H9 (cell line): ENCODE results near the gene DYRK1A. TPM values are rescaled to one million over a fixed set of nuclear protein-coding genes. Genes with fewer than 3 reads are reported as not detected.
A peak's percentile ranks its signal among the peaks of the same experiment; 100 is the strongest.

Experiments
- DNase-seq: peaks from one replicate; pipeline ENCODE4 v3.0.0-alpha.2; 2017
- H2AFZ ChIP-seq: one replicate; pipeline ENCODE4 v1.6.1; 2013; ENCODE audit warnings: mild to moderate bottlenecking, low read length, control low read depth, moderate library complexity
- H2AK5ac ChIP-seq: 2 replicates; pipeline ENCODE4 v1.6.1; 2013; ENCODE audit warnings: low read length, control low read depth, mixed read lengths; ENCODE audit not compliant: insufficient read length
- H2BK120ac ChIP-seq: one replicate; pipeline ENCODE4 v1.6.1; 2013; ENCODE audit warnings: low read depth, mild to moderate bottlenecking, low read length, control low read depth, inconsistent platforms; ENCODE audit not compliant: poor library complexity, severe bottlenecking
- H2BK12ac ChIP-seq: 2 replicates; pipeline ENCODE4 v1.6.1; 2013; ENCODE audit warnings: low read length, control low read depth, mixed read lengths, low read depth; ENCODE audit not compliant: insufficient read length
- H2BK15ac ChIP-seq: 2 replicates; pipeline ENCODE4 v1.6.1; 2013; ENCODE audit warnings: low read depth, low read length, control low read depth
- H2BK20ac ChIP-seq: one replicate; pipeline ENCODE4 v1.6.1; 2013; ENCODE audit warnings: low read depth, mild to moderate bottlenecking, low read length, control low read depth, inconsistent platforms; ENCODE audit not compliant: poor library complexity, severe bottlenecking
- H2BK5ac ChIP-seq: 2 replicates; pipeline ENCODE4 v1.6.1; 2013; ENCODE audit warnings: low read length, control low read depth, mixed read lengths; ENCODE audit not compliant: insufficient read length
- H3K14ac ChIP-seq: 2 replicates; pipeline ENCODE4 v1.6.1; 2013; ENCODE audit warnings: low read length, control low read depth; ENCODE audit not compliant: insufficient read depth
- H3K18ac ChIP-seq: 2 replicates; pipeline ENCODE4 v1.6.1; 2013; ENCODE audit warnings: low read depth, mild to moderate bottlenecking, mixed read lengths, low read length, control low read depth; ENCODE audit not compliant: insufficient read length
- H3K23ac ChIP-seq: 2 replicates; pipeline ENCODE4 v1.6.1; 2013; ENCODE audit warnings: low read length, control low read depth, mixed read lengths, low read depth; ENCODE audit not compliant: insufficient read length
- H3K23me2 ChIP-seq: 2 replicates; pipeline ENCODE4 v1.6.1; 2013; ENCODE audit warnings: low read depth, mild to moderate bottlenecking, mixed read lengths, low read length, control low read depth; ENCODE audit not compliant: insufficient read length, poor library complexity, severe bottlenecking
- H3K27ac ChIP-seq: 2 replicates; pipeline ENCODE4 v1.5.1; 2013; ENCODE audit warnings: low read length, control low read depth, mixed read lengths, low read depth; ENCODE audit not compliant: insufficient read length
- H3K27me3 ChIP-seq: 2 replicates; pipeline ENCODE4 v1.6.1; 2013; ENCODE audit warnings: low read length, control low read depth, inconsistent platforms; ENCODE audit not compliant: insufficient read depth
- H3K4ac ChIP-seq: 2 replicates; pipeline ENCODE4 v1.6.1; 2013; ENCODE audit warnings: low read depth, mild to moderate bottlenecking, control low read depth, inconsistent platforms, low read length, moderate library complexity
- H3K4me1 ChIP-seq: 2 replicates; pipeline ENCODE4 v1.6.1; 2013; ENCODE audit warnings: low read length, control low read depth, inconsistent platforms; ENCODE audit not compliant: insufficient read depth
- H3K4me2 ChIP-seq: 2 replicates; pipeline ENCODE4 v1.6.1; 2013; ENCODE audit warnings: low read length, control low read depth, mixed read lengths; ENCODE audit not compliant: insufficient read length, insufficient read depth
- H3K56ac ChIP-seq: 2 replicates; pipeline ENCODE4 v1.6.1; 2013; ENCODE audit warnings: low read depth, mild to moderate bottlenecking, mixed read lengths, low read length, control low read depth; ENCODE audit not compliant: insufficient read length
- H3K79me1 ChIP-seq: 2 replicates; pipeline ENCODE4 v1.6.1; 2013; ENCODE audit warnings: low read depth, mild to moderate bottlenecking, moderate library complexity, low read length, control low read depth, inconsistent platforms; ENCODE audit not compliant: insufficient read depth, poor library complexity, severe bottlenecking
- H3K79me2 ChIP-seq: 2 replicates; pipeline ENCODE4 v1.6.1; 2013; ENCODE audit warnings: low read length, control low read depth, inconsistent platforms; ENCODE audit not compliant: insufficient read depth
- H3K9ac ChIP-seq: 2 replicates; pipeline ENCODE4 v1.6.1; 2013; ENCODE audit warnings: low read length, control low read depth, mixed read lengths; ENCODE audit not compliant: insufficient read length; ENCODE audit errors: extremely low read depth
- H3K9me3 ChIP-seq: one replicate; pipeline ENCODE4 v1.6.1; 2013; ENCODE audit warnings: low read depth, low read length, inconsistent platforms; ENCODE audit not compliant: control insufficient read depth
- H3T11ph ChIP-seq: one replicate; pipeline ENCODE4 v1.6.1; 2013; ENCODE audit warnings: mild to moderate bottlenecking, low read length, control low read depth, inconsistent platforms
- H4K20me1 ChIP-seq: one replicate; pipeline ENCODE4 v1.6.1; 2013; ENCODE audit not compliant: control insufficient read depth, insufficient read length, insufficient read depth
- H4K5ac ChIP-seq: 2 replicates; pipeline ENCODE4 v1.6.1; 2013; ENCODE audit warnings: low read depth, mild to moderate bottlenecking, mixed read lengths, low read length, control low read depth; ENCODE audit not compliant: insufficient read length
- H4K8ac ChIP-seq: replicated peaks from 2 replicates; pipeline ENCODE4 v1.6.1; 2013; ENCODE audit warnings: low read length, control low read depth, mixed read lengths, low read depth; ENCODE audit not compliant: insufficient read length
- H4K91ac ChIP-seq: 2 replicates; pipeline ENCODE4 v1.6.1; 2013; ENCODE audit warnings: low read depth, mild to moderate bottlenecking, moderate library complexity, mixed read lengths, low read length, control low read depth; ENCODE audit not compliant: insufficient read length
- H3K27ac Mint-ChIP-seq, 3 experiments: 2 replicates in 2 of 3; 3 replicates in 1 of 3; pipeline ENCODE4 v1.8.0; 2020 to 2021; ENCODE audit warnings: mixed read lengths in 3 of 3, mild to moderate bottlenecking in 1 of 3, moderate library complexity in 1 of 3
- H3K27me3 Mint-ChIP-seq: 2 replicates; pipeline ENCODE4 v1.8.0; 2021; ENCODE audit warnings: low read depth, mild to moderate bottlenecking, moderate library complexity, mixed read lengths
- H3K36me3 Mint-ChIP-seq, 3 experiments: 2 replicates in 2 of 3; 3 replicates in 1 of 3; pipeline ENCODE4 v1.8.0; 2020 to 2021; ENCODE audit warnings: low read depth in 3 of 3, mixed read lengths in 3 of 3; ENCODE audit not compliant: insufficient read depth in 1 of 3
- H3K4me1 Mint-ChIP-seq, 2 experiments: 2 replicates each; pipeline ENCODE4 v1.8.0; 2020; ENCODE audit warnings: mixed read lengths in 2 of 2
- H3K4me3 Mint-ChIP-seq, 2 experiments: 2 replicates in 1 of 2; 3 replicates in 1 of 2; pipeline ENCODE4 v1.8.0; 2020 to 2021; ENCODE audit warnings: mild to moderate bottlenecking in 2 of 2, mixed read lengths in 2 of 2, moderate library complexity in 1 of 2
- H3K9me3 Mint-ChIP-seq, 2 experiments: 2 replicates in 1 of 2; 3 replicates in 1 of 2; pipeline ENCODE4 v1.8.0; 2020; ENCODE audit warnings: mild to moderate bottlenecking in 2 of 2, mixed read lengths in 2 of 2, moderate library complexity in 1 of 2
- CTCF ChIP-seq: fragments of 200-600 bp; sonication (generic); conservative IDR thresholded peaks from 3 replicates; pipeline ENCODE4 v1.8.0; 2021; ENCODE audit warnings: antibody characterized with exemption, mild to moderate bottlenecking
- WGBS: extraction: QIAGEN DNeasy Blood & Tissue Kit; methylation state at CpG from one replicate; pipeline ENCODE4 v1.1.7; 2013; ENCODE audit warnings: missing lambda C conversion rate, low lambda C conversion rate, mixed read lengths; ENCODE audit not compliant: insufficient read length; ENCODE audit errors: extremely low coverage; 5-methylcytosine and 5-hydroxymethylcytosine counted together
- total RNA-seq: library from RNA; stranded (reverse); gene quantifications from 2 replicates; pipeline ENCODE4 v1.2.1, GENCODE V29; 2021

Gene DYRK1A
- total RNA-seq, 1 experiment from 2014 or later = 73.6 TPM

- no peak overlapping the region for H3K23ac ChIP-seq
- peak overlapping the region; percentile 75 for H2BK120ac ChIP-seq
- WGBS = no CpG with 5 or more reads among the region's 4 CpGs
- Mint-ChIP-seq H3K27ac (no peak overlapping the region; a peak in 2 of 7 replicates), H3K4me3 (no peak overlapping the region), H3K9me3 (peaks cover 10 to 24% of the 10 kb centered on the region in 2 experiments), H3K36me3 (peaks cover 6 to 19% (median 16%) of the 10 kb centered on the region in 3 experiments; a peak in 6 of 7 replicates), H3K4me1 (peaks cover 5 to 10% of the 10 kb centered on the region in 2 experiments), H3K27me3 (no peaks in the 10 kb centered on the region; the same call in 1 of the 2 replicates)
- no peak overlapping the region for H3K27ac ChIP-seq
- H2AFZ ChIP-seq = no peak overlapping the region
- H3K9me3 ChIP-seq = no peaks in the 10 kb centered on the region
- TF ChIP-seq CTCF = no peak
- H4K91ac ChIP-seq = no peak overlapping the region
- no peak overlapping the region for H3K4me2 ChIP-seq
- H3K4ac ChIP-seq = no peak overlapping the region
- no peak overlapping the region for H4K8ac ChIP-seq
- no peaks in the 10 kb centered on the region for H3K27me3 ChIP-seq
- no peaks in the 10 kb centered on the region for H3K79me1 ChIP-seq
- H3K56ac ChIP-seq = no peak overlapping the region
- DNase-seq = no peak
- no peaks in the 10 kb centered on the region for H3K79me2 ChIP-seq
- H3K14ac ChIP-seq = peak overlapping the region; percentile 68; the same call in 1 of the 2 replicates
- H3K23me2 ChIP-seq = no peaks in the 10 kb centered on the region
- no peaks in the 10 kb centered on the region for H4K20me1 ChIP-seq
- H3T11ph ChIP-seq = peak overlapping the region; percentile 62
- H3K18ac ChIP-seq = peak overlapping the region; percentile 91
- peak overlapping the region; percentile 57 for H2BK12ac ChIP-seq
- H2AK5ac ChIP-seq = no peak overlapping the region
- H4K5ac ChIP-seq = no peak overlapping the region
- no peak overlapping the region for H2BK15ac ChIP-seq
- no peaks in the 10 kb centered on the region for H3K4me1 ChIP-seq
- H3K9ac ChIP-seq = no peak overlapping the region
- H2BK20ac ChIP-seq = no peak overlapping the region
- peak overlapping the region; percentile 30 for H2BK5ac ChIP-seq
Observed at GRCh38 chr21:37537391-37537996, 170.9 kb downstream of the DYRK1A start.
